ENCODE measurements around the gene GAS2L2.

GAS2L2 gene

GRCh38 chr17:35698800-35699199, 54.2 kb downstream of the GAS2L2 start:
- TF ChIP-seq CTCF (conservative IDR thresholded peaks at IDR 0.05; ENCODE audit: low read depth, low read length) = no peak
- DNase-seq (ENCODE audit: low read depth) = no peak
- H3K4me3 ChIP-seq (ENCODE audit: low read length) = no peak overlapping the region

GRCh38 chr17:35695613-35696012, 57.4 kb downstream of the GAS2L2 start:
- no peak for TF ChIP-seq CTCF (conservative IDR thresholded peaks at IDR 0.05; ENCODE audit: low read depth, low read length)
- no peak overlapping the region for H3K4me3 ChIP-seq (ENCODE audit: low read length)
- no peak for DNase-seq (ENCODE audit: low read depth)

GRCh38 chr17:35694906-35695305, 58.1 kb downstream of the GAS2L2 start:
- no peak for TF ChIP-seq CTCF (conservative IDR thresholded peaks at IDR 0.05; ENCODE audit: low read depth, low read length)
- no peak overlapping the region for H3K4me3 ChIP-seq (ENCODE audit: low read length)
- no peak for DNase-seq (ENCODE audit: low read depth)

Data from retinal pigment epithelial cell (primary cell).